ENCODE data around the gene GLOD5. TPM values are rescaled to one million over a fixed set of nuclear protein-coding genes. Genes with fewer than 3 reads are reported as not detected.

GLOD5 gene
- total RNA-seq, 1 donor from 2014 or later, result not detected

- H3K27me3 Mint-ChIP-seq, result no peaks in the 10 kb centered on the region
- DNase-seq (no peak), ATAC-seq (ENCODE audit: low read depth) (no peak)
- POLR2A ChIA-PET, result interaction anchor here (2.1 kb wide), 1 partner anchor 137 kb away, joined by 8 read pairs; no protein-coding TSS in a partner anchor
- H3K27ac Mint-ChIP-seq, result peak overlapping the region; percentile 98
- peaks cover 18% of the 10 kb centered on the region for H3K4me1 Mint-ChIP-seq
- H3K9me3 Mint-ChIP-seq, result no peaks in the 10 kb centered on the region
- CTCF ChIA-PET, result no interaction called here
- peak overlapping the region; percentile 94 for H3K4me3 Mint-ChIP-seq
- intact Hi-C loops (cut with micrococcal nuclease), result loop anchor here (1.0 to 10.0 kb wide), 7 partner anchors 116 to 1144 kb away; partner anchors contain the start of genes FTSJ1, PIM2, PORCN and PRAF2
- H3K36me3 Mint-ChIP-seq (ENCODE audit: low read depth), result peaks cover 27% of the 10 kb centered on the region
- no peak for TF ChIP-seq CTCF (IDR thresholded peaks at IDR 0.05)
Observed at GRCh38 chrX:48802905-48803200, 41.3 kb downstream of the GLOD5 start.

GRCh38 chrX:48806081-48806480, 44.5 kb downstream of the GLOD5 start:
- no peak overlapping the region for H3K27ac Mint-ChIP-seq
- no peak for ATAC-seq (ENCODE audit: low read depth)
- CTCF ChIA-PET, result no interaction called here

GRCh38 chrX:48813644-48814043, 52.1 kb downstream of the GLOD5 start:
- Mint-ChIP-seq H3K36me3 (ENCODE audit: low read depth) (peaks cover 42% of the 10 kb centered on the region), H3K27me3 (no peaks in the 10 kb centered on the region), H3K4me3 (no peak overlapping the region), H3K27ac (no peak overlapping the region), H3K4me1 (no peaks in the 10 kb centered on the region), H3K9me3 (no peaks in the 10 kb centered on the region)
- intact Hi-C loops (cut with micrococcal nuclease), result no loop called here
- POLR2A ChIA-PET, result no interaction called here
- ATAC-seq (ENCODE audit: low read depth) (no peak), DNase-seq (no peak)
- no peak for TF ChIP-seq CTCF (IDR thresholded peaks at IDR 0.05)
- CTCF ChIA-PET, result no interaction called here

More at GRCh38 chrX:48806081-48806480, 44.5 kb downstream of the GLOD5 start:
- no peaks in the 10 kb centered on the region for H3K27me3 Mint-ChIP-seq
- peaks cover 10% of the 10 kb centered on the region for H3K4me1 Mint-ChIP-seq
- peaks cover 30% of the 10 kb centered on the region for H3K36me3 Mint-ChIP-seq (ENCODE audit: low read depth)
- no peak for TF ChIP-seq CTCF (IDR thresholded peaks at IDR 0.05)
- H3K9me3 Mint-ChIP-seq, result no peaks in the 10 kb centered on the region
- H3K4me3 Mint-ChIP-seq, result no peak overlapping the region
- POLR2A ChIA-PET, result no interaction called here
- DNase-seq, result no peak
- intact Hi-C loops (cut with micrococcal nuclease), result loop anchor here (10.0 kb wide), 1 partner anchor 269 kb away; the partner anchor contains the start of genes PRAF2 and WDR45

- CTCF ChIA-PET, result no interaction called here
- POLR2A ChIA-PET, result no interaction called here
- TF ChIP-seq CTCF (IDR thresholded peaks at IDR 0.05), result no peak
- Mint-ChIP-seq H3K36me3 (ENCODE audit: low read depth) (peaks cover 51% of the 10 kb centered on the region), H3K4me1 (no peaks in the 10 kb centered on the region), H3K27ac (no peak overlapping the region), H3K27me3 (no peaks in the 10 kb centered on the region), H3K4me3 (no peak overlapping the region), H3K9me3 (no peaks in the 10 kb centered on the region)
- DNase-seq (no peak), ATAC-seq (ENCODE audit: low read depth) (no peak)
- intact Hi-C loops (cut with micrococcal nuclease), result no loop called here
Observed at GRCh38 chrX:48814722-48815121, 53.2 kb downstream of the GLOD5 start.

GRCh38 chrX:48815266-48815665, 53.7 kb downstream of the GLOD5 start:
- H3K9me3 Mint-ChIP-seq, result no peaks in the 10 kb centered on the region

More at GRCh38 chrX:48815266-48815665, 53.7 kb downstream of the GLOD5 start:
- ATAC-seq (ENCODE audit: low read depth) (no peak), DNase-seq (no peak)
- no peaks in the 10 kb centered on the region for H3K4me1 Mint-ChIP-seq
- H3K27ac Mint-ChIP-seq, result no peak overlapping the region
- ChIA-PET CTCF (no interaction called here), POLR2A (no interaction called here)
- no peak overlapping the region for H3K4me3 Mint-ChIP-seq
- no peaks in the 10 kb centered on the region for H3K27me3 Mint-ChIP-seq
- peaks cover 56% of the 10 kb centered on the region for H3K36me3 Mint-ChIP-seq (ENCODE audit: low read depth)
- intact Hi-C loops (cut with micrococcal nuclease), result no loop called here
- no peak for TF ChIP-seq CTCF (IDR thresholded peaks at IDR 0.05)
